Ovary (tissue), 3 donors: Measurements from ENCODE around the gene NAV1.

ENCODE experiments used
- CTCF ChIP-seq, 3 donors: fragments of 450-650 bp in 2 of 3; fragments of 200-600 bp in 1 of 3; IDR thresholded peaks; one replicate each; pipeline versions ENCODE4 v1.5.1 to v1.8.0; 2016 to 2022; ENCODE audit warnings: antibody characterized with exemption in 3 of 3, mild to moderate bottlenecking in 1 of 3
- POLR2A ChIP-seq: fragments of 450-650 bp; IDR thresholded peaks from one replicate; pipeline ENCODE4 v1.6.1; 2017; ENCODE audit warnings: antibody characterized with exemption, mild to moderate bottlenecking, moderate library complexity
- donor health status: DM: no; HTN: no; CAD: no.

- TF ChIP-seq POLR2A: no peak
- TF ChIP-seq CTCF (IDR thresholded peaks at IDR 0.05): no peak
These were observed 40.3 kb upstream of the NAV1 start for GRCh38 chr1:201498621-201499020.
